ENCODE measurements around the gene E2F7.

The E2F7 gene

GRCh38 chr12:76990716-76991115 lies 74.7 kb downstream of the E2F7 start:
- no peak for TF ChIP-seq CTCF (IDR thresholded peaks at IDR 0.05; ENCODE audit: low read depth, low read length)
- no peak for DNase-seq
- H3K36me3 ChIP-seq, result no peaks in the 10 kb centered on the region
- H3K27me3 ChIP-seq (ENCODE audit: insufficient read depth, low read depth, severe bottlenecking), result no peaks in the 10 kb centered on the region
- no peaks in the 10 kb centered on the region for H3K9me3 ChIP-seq (ENCODE audit: severe bottlenecking)
- H3K4me3 ChIP-seq (ENCODE audit: low read depth, low read length), result no peak overlapping the region
- no peak overlapping the region for H3K27ac ChIP-seq

GRCh38 chr12:76984566-76984965 lies 80.8 kb downstream of the E2F7 start:
- TF ChIP-seq CTCF (IDR thresholded peaks at IDR 0.05; ENCODE audit: low read depth, low read length), result no peak
- Histone ChIP-seq H3K27ac (no peak overlapping the region), H3K4me3 (ENCODE audit: low read depth, low read length) (no peak overlapping the region), H3K9me3 (ENCODE audit: severe bottlenecking) (peaks cover 3% of the 10 kb centered on the region), H3K36me3 (no peaks in the 10 kb centered on the region), H3K27me3 (ENCODE audit: insufficient read depth, low read depth, severe bottlenecking) (no peaks in the 10 kb centered on the region)
- no peak for DNase-seq

- H3K27me3 ChIP-seq (ENCODE audit: insufficient read depth, low read depth, severe bottlenecking), result no peaks in the 10 kb centered on the region
- H3K4me3 ChIP-seq (ENCODE audit: low read depth, low read length), result no peak overlapping the region
- no peak overlapping the region for H3K27ac ChIP-seq
- H3K36me3 ChIP-seq, result no peaks in the 10 kb centered on the region
- DNase-seq, result no peak
- H3K9me3 ChIP-seq (ENCODE audit: severe bottlenecking), result peaks cover 3% of the 10 kb centered on the region
- no peak for TF ChIP-seq CTCF (IDR thresholded peaks at IDR 0.05; ENCODE audit: low read depth, low read length)
These were observed 81.9 kb downstream of the E2F7 start for GRCh38 chr12:76983420-76983819.

- no peaks in the 10 kb centered on the region for H3K27me3 ChIP-seq (ENCODE audit: insufficient read depth, low read depth, severe bottlenecking)
- H3K9me3 ChIP-seq (ENCODE audit: severe bottlenecking), result peaks cover 3% of the 10 kb centered on the region
- H3K36me3 ChIP-seq, result no peaks in the 10 kb centered on the region
- H3K27ac ChIP-seq, result no peak overlapping the region
- no peak for TF ChIP-seq CTCF (IDR thresholded peaks at IDR 0.05; ENCODE audit: low read depth, low read length)
- DNase-seq, result no peak
- H3K4me3 ChIP-seq (ENCODE audit: low read depth, low read length), result no peak overlapping the region
These were observed 85.2 kb downstream of the E2F7 start for GRCh38 chr12:76980196-76980595.

- Histone ChIP-seq H3K27me3 (ENCODE audit: insufficient read depth, low read depth, severe bottlenecking) (no peaks in the 10 kb centered on the region), H3K4me3 (ENCODE audit: low read depth, low read length) (no peak overlapping the region), H3K9me3 (ENCODE audit: severe bottlenecking) (no peaks in the 10 kb centered on the region), H3K36me3 (no peaks in the 10 kb centered on the region), H3K27ac (no peak overlapping the region)
- no peak for DNase-seq
- no peak for TF ChIP-seq CTCF (IDR thresholded peaks at IDR 0.05; ENCODE audit: low read depth, low read length)
These were observed 88.5 kb downstream of the E2F7 start for GRCh38 chr12:76976777-76977382.
